BJ (cell line): ENCODE results near the gene RECK. TPM values are rescaled to one million over a fixed set of nuclear protein-coding genes. Genes with fewer than 3 reads are reported as not detected.

Experiments used
- CTCF ChIA-PET: fragments of 350-600 bp; formaldehyde crosslinking; extraction: SDS; loops from one replicate; lab custom pipeline; 2021; ENCODE audit warnings: antibody characterized with exemption, inconsistent platforms; lab: Yijun Ruan, JAX
- POLR2A ChIA-PET: fragments of 300-600 bp; sonication (Branson Sonifier 250); formaldehyde crosslinking; extraction: SDS; loops from one replicate; lab custom pipeline; 2021; ENCODE audit warnings: antibody characterized with exemption; lab: Charles Lee
- DNase-seq: peaks from one replicate; pipeline ENCODE4 v3.0.0-alpha.2; 2011; ENCODE audit warnings: low read depth
- H3K27me3 ChIP-seq: 2 replicates; pipeline ENCODE4 v1.6.0; 2011; ENCODE audit warnings: low read length; ENCODE audit not compliant: control insufficient read depth, insufficient read depth
- H3K36me3 ChIP-seq: 2 replicates; pipeline ENCODE4 v1.5.1; 2011; ENCODE audit warnings: low read length; ENCODE audit not compliant: control insufficient read depth, insufficient read depth
- H3K4me3 ChIP-seq: 2 replicates; pipeline ENCODE4 v1.5.1; 2011; ENCODE audit warnings: low read depth, mild to moderate bottlenecking, control low read depth, low read length
- polyA plus RNA-seq: library from polyadenylated mRNA; depleted of rRNA; stranded (reverse); fragments of >200 nt; gene quantifications from 2 replicates; pipeline ENCODE4 v1.2.3, GENCODE V29; 2011
- TF ChIP-seq, protein P1 (sequence below): IDR thresholded peaks from 2 replicates; pipeline ENCODE4 v1.5.1; 2011; ENCODE audit warnings: low read depth, mild to moderate bottlenecking, control low read depth, inconsistent platforms, low read length, moderate library complexity; ENCODE audit not compliant: insufficient read depth

RECK gene
- polyA plus RNA-seq, 1 experiment = 59.8 TPM

DNA sequence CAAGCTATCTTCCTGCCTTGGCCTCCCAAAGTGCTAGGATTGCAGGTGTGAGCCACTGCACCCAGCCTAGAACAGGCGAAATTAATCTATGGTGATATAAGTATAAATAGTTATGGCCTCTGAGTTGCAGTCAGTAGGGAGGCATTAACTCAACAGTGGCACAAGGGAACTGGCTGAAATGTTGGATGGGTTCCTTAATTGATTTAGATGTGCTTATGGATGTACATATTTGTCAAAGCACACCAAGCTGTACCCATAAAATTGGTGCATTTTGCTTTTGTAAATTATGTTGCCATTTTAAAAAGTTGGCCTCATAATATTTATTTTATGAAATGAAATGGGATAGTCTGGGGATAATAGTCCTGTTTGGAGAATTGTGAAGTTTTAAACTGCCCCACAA is 63.0 kb downstream of the RECK start:
- no peak for DNase-seq
- TF ChIP-seq, protein P1, sequence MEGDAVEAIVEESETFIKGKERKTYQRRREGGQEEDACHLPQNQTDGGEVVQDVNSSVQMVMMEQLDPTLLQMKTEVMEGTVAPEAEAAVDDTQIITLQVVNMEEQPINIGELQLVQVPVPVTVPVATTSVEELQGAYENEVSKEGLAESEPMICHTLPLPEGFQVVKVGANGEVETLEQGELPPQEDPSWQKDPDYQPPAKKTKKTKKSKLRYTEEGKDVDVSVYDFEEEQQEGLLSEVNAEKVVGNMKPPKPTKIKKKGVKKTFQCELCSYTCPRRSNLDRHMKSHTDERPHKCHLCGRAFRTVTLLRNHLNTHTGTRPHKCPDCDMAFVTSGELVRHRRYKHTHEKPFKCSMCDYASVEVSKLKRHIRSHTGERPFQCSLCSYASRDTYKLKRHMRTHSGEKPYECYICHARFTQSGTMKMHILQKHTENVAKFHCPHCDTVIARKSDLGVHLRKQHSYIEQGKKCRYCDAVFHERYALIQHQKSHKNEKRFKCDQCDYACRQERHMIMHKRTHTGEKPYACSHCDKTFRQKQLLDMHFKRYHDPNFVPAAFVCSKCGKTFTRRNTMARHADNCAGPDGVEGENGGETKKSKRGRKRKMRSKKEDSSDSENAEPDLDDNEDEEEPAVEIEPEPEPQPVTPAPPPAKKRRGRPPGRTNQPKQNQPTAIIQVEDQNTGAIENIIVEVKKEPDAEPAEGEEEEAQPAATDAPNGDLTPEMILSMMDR = no peak
- CTCF ChIA-PET = interaction anchor here (0.9 to 5.0 kb wide), 5 partner anchors 25 to 91 kb away, joined by 3 to 26 read pairs (median 4); no protein-coding TSS in a partner anchor
- POLR2A ChIA-PET = no interaction called here
- no peak overlapping the region for H3K4me3 ChIP-seq
- H3K27me3 ChIP-seq = no peaks in the 10 kb centered on the region
- no peaks in the 10 kb centered on the region for H3K36me3 ChIP-seq

DNA sequence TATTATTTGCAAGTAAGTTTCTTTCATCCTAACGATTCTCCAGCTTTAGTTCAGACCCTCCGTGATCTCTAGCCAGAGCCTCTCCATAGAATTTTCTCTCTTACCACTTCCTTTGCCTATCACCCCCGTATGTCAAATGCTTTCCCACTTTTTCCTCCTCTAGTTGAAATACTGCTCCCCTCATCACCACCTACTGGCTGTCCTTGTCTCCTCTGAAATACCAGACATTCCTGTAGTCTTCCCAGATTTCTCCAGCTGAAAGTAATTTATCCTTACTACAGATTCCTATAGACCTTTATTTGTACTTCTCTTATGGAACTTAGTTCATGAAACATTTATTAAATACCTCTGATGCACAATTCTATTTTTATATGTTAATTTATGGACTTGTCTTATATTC is 63.8 kb downstream of the RECK start:
- CTCF ChIA-PET = interaction anchor here (0.9 to 5.0 kb wide), 7 partner anchors 26 to 92 kb away, joined by 3 to 26 read pairs (median 4); no protein-coding TSS in a partner anchor
- Histone ChIP-seq H3K4me3 (no peak overlapping the region), H3K27me3 (no peaks in the 10 kb centered on the region), H3K36me3 (0 out of 2 replicates have a peak, but pooled peaks cover 1% of the 10 kb centered on the region)
- DNase-seq = no peak
- TF ChIP-seq, protein P1 = peak; percentile 35; the same call in 1 of the 2 replicates
- POLR2A ChIA-PET = no interaction called here

DNA sequence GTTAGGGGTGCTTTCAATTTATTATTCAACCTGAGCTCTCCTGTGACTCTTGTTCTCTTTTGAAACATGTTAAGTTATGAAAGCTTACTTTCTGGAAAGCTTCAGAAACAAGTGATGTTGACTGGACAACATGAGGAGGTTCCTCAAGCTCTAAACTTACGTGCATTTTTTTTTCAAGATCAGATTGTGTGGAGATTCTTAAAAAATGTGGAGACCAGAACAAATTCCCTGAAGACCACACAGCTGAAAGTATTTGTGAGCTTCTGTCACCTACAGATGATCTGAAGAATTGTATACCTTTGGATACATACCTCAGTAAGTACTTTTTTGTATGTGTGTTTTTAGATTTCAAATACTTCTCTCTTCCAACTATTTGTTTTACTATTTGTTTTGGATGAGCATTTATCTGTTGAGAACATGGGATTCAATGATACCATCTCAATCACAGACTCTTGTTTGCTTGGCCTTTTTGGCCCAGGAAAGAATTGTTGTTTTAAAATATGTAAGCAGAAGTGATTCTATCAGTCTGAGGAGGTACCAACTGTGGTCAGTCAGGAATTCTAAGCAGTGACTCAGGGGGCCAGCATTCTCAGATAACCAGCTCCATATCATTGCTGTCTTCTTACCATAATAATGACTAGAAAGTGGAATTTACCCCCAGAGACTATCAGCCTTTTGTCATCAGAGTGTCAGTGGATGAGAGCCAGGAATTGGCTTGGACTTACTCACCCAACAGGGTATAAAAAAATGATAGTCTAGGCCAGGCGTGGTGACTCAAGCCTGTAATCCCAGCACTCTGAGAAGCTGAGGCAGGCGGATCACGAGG is 65.4 kb downstream of the RECK start:
- peak; percentile 92 for DNase-seq
- Histone ChIP-seq H3K27me3 (no peaks in the 10 kb centered on the region), H3K36me3 (0 out of 2 replicates have a peak, but pooled peaks cover 1% of the 10 kb centered on the region), H3K4me3 (no peak overlapping the region)
- POLR2A ChIA-PET = interaction anchor here (0.5 kb wide), 2 partner anchors 45 to 64 kb away, joined by 3 to 9 read pairs; no protein-coding TSS in a partner anchor
- CTCF ChIA-PET = interaction anchor here (0.6 to 5.0 kb wide), 25 partner anchors 9 to 226 kb away, joined by 3 to 32 read pairs (median 4); partner anchors contain the start of gene CCIN
- TF ChIP-seq, protein P1 = no peak

DNA sequence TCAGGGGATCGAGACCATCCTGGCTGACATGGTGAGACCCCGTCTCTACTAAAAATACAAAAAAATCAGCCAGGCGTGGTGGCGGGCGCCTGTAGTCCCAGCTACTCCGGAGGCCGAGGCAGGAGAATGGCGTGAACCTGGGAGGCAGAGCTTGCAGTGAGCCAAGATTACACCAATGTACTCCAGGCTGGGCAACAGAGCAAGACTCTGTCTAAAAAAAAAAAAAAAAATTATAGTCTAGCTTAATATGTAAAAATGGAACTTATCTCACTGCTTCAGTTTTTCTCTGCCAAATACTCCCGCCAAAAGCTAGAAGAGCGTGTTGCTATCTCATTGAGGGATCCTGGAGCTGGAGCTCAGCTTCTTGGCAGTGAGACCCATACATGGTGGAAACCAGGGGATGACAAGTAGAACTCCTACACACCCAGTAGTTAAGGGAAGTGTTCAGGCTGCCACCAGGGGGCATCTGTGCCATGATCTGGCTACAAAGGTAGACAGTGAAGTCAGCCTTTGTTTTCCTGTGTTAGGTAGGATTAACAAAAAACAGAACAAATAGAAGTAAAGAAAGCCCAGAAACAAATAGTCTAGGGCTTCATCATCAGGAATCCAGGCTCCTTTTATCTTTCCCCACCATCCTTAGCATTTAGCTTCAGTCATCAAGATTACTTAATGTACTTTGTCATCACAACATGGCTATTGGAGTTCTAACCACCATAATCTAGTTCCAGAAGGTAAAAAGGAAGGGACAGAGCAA is 66.2 kb downstream of the RECK start:
- DNase-seq = no peak
- TF ChIP-seq, protein P1 = peak; percentile 59
- CTCF ChIA-PET = interaction anchor here (0.6 to 5.0 kb wide), 27 partner anchors 8 to 917 kb away, joined by 3 to 32 read pairs (median 4); partner anchors contain the start of genes CCIN and GLIPR2

More for the DNA sequence above, 66.2 kb downstream of the RECK start:
- Histone ChIP-seq H3K4me3 (no peak overlapping the region), H3K36me3 (0 out of 2 replicates have a peak, but pooled peaks cover 1% of the 10 kb centered on the region), H3K27me3 (no peaks in the 10 kb centered on the region)
- POLR2A ChIA-PET = interaction anchor here (0.5 kb wide), 1 partner anchor 64 kb away, joined by 3 read pairs; no protein-coding TSS in a partner anchor
